K562 (cell line): Measurements from ENCODE around the gene ZBTB18. TPM values are rescaled to one million over a fixed set of nuclear protein-coding genes. Genes with fewer than 3 reads are reported as not detected.

ENCODE experiments used
- ATAC-seq: fragments of 200-7000 bp; cut with Tn5 transposase; 3 replicates; pipeline ENCODE4 v1.9.1; 2020; ENCODE audit warnings: moderate library complexity
- BruUV-seq: library from RNA; stranded (reverse); fragments of 400-500 nt; replicated peaks from 2 replicates; lab custom pipeline; 2021; lab: Mats Ljungman, UMichigan
- CTCF ChIA-PET: fragments of 300-600 bp; formaldehyde crosslinking; extraction: SDS; loops from one replicate; lab custom pipeline; 2021; ENCODE audit warnings: low intra/inter-chr PET ratio; lab: Yijun Ruan, JAX
- POLR2A ChIA-PET: fragments of 300-600, 350-650 bp; sonication (Branson Sonifier 250); formaldehyde crosslinking; extraction: SDS; loops from one replicate; lab custom pipeline; 2021; ENCODE audit warnings: antibody characterized with exemption, inconsistent platforms; lab: Yijun Ruan, JAX
- DNase-seq, 4 experiments: peaks; one replicate each; pipeline versions ENCODE4 v3.0.0 to v3.0.0-alpha.2; 2011 to 2018; ENCODE audit warnings: low spot score in 3 of 4, mixed read lengths in 3 of 4; ENCODE audit errors: extremely low read depth in 1 of 4
- FAIRE-seq: peaks from 2 replicates; lab custom pipeline; 2011; peaks lifted over from hg19 to GRCh38; lab: Jason Lieb, UNC
- H2AFZ ChIP-seq: 2 replicates; pipeline ENCODE4 v1.6.0; 2011; ENCODE audit warnings: low read depth, low read length, control low read depth, inconsistent platforms
- H3K27ac ChIP-seq: fragments of 200-600 bp; 3 replicates; pipeline ENCODE4 v1.8.0; 2011; ENCODE audit warnings: low read depth, mild to moderate bottlenecking, control low read depth, inconsistent platforms, low read length, moderate library complexity, mixed read lengths; ENCODE audit errors: extremely low read depth
- H3K27me3 ChIP-seq, 2 experiments: fragments of 300-600 bp in 1 of 2; 2 replicates in 1 of 2; 3 replicates in 1 of 2; pipeline versions ENCODE4 v1.6.0 to v1.8.0; 2011; ENCODE audit warnings: inconsistent platforms in 2 of 2, low read length in 2 of 2, mild to moderate bottlenecking in 1 of 2, mixed read lengths in 1 of 2, moderate library complexity in 1 of 2; ENCODE audit not compliant: control insufficient read depth in 2 of 2, insufficient read depth in 2 of 2
- H3K36me3 ChIP-seq: fragments of 300-600 bp; 3 replicates; pipeline ENCODE4 v1.8.0; 2011; ENCODE audit warnings: mild to moderate bottlenecking, low read length, inconsistent platforms; ENCODE audit not compliant: control insufficient read depth, insufficient read depth
- H3K4me1 ChIP-seq, 2 experiments: fragments of 200-600 bp in 1 of 2; replicated peaks in 1 of 2; 2 replicates in 1 of 2; 3 replicates in 1 of 2; pipeline versions ENCODE4 v1.5.1 to v1.8.0; 2011; ENCODE audit warnings: inconsistent platforms in 2 of 2, low read length in 2 of 2, mild to moderate bottlenecking in 1 of 2, mixed read lengths in 1 of 2, moderate library complexity in 1 of 2; ENCODE audit not compliant: control insufficient read depth in 2 of 2, insufficient read depth in 2 of 2
- H3K4me2 ChIP-seq: 2 replicates; pipeline ENCODE4 v1.6.1; 2011; ENCODE audit warnings: low read length, control low read depth, inconsistent platforms, mixed read lengths; ENCODE audit not compliant: insufficient read depth
- H3K4me3 ChIP-seq: fragments of 200-600 bp; sonication (generic), shearing (Covaris generic); 2 replicates; pipeline ENCODE4 v1.5.1; 2016; ENCODE audit warnings: control low read depth, inconsistent platforms
- H3K79me2 ChIP-seq: fragments of 200-600 bp; 3 replicates; pipeline ENCODE4 v1.8.0; 2011; ENCODE audit warnings: low read length, inconsistent platforms; ENCODE audit not compliant: control insufficient read depth, insufficient read depth
- H3K9ac ChIP-seq, 2 experiments: 2 replicates each; pipeline versions ENCODE4 v1.6.0 to v1.6.1; 2011; ENCODE audit warnings: low read depth in 2 of 2, low read length in 2 of 2, control low read depth in 1 of 2, inconsistent platforms in 1 of 2, mild to moderate bottlenecking in 1 of 2, mixed read lengths in 1 of 2; ENCODE audit not compliant: insufficient read depth in 1 of 2
- H3K9me1 ChIP-seq: one replicate; pipeline ENCODE4 v1.6.0; 2011; ENCODE audit warnings: inconsistent platforms, mild to moderate bottlenecking, low read length, moderate library complexity; ENCODE audit not compliant: control insufficient read depth, insufficient read depth
- H3K9me3 ChIP-seq: replicated peaks from 2 replicates; pipeline ENCODE4 v1.5.1; 2011; ENCODE audit warnings: low read depth, low read length, inconsistent platforms; ENCODE audit not compliant: control insufficient read depth, insufficient read depth
- H4K20me1 ChIP-seq: replicated peaks from 2 replicates; pipeline ENCODE4 v1.6.1; 2011; ENCODE audit warnings: low read length, inconsistent platforms, mixed read lengths; ENCODE audit not compliant: control insufficient read depth, insufficient read depth
- E2F1 ChIP-seq: sonication (generic); formaldehyde crosslinking; IDR thresholded peaks from 2 replicates; pipeline ENCODE4 v1.8.1; 2023; ENCODE audit warnings: mild to moderate bottlenecking, missing genetic modification reagents, moderate library complexity
- E2F6 ChIP-seq, 2 experiments: IDR thresholded peaks; 2 replicates each; pipeline ENCODE4 v1.6.1; 2011; ENCODE audit warnings: borderline replicate concordance in 1 of 2, control low read depth in 1 of 2, low read depth in 1 of 2, low read length in 1 of 2, mild to moderate bottlenecking in 1 of 2, mixed read lengths in 1 of 2, moderate library complexity in 1 of 2; ENCODE audit not compliant: insufficient read depth in 1 of 2, insufficient read length in 1 of 2, poor library complexity in 1 of 2, severe bottlenecking in 1 of 2; ENCODE audit errors: extremely low read depth in 1 of 2
- EZH2 ChIP-seq: IDR thresholded peaks from 2 replicates; pipeline ENCODE4 v1.6.1; 2012; ENCODE audit warnings: low read depth, mild to moderate bottlenecking, inconsistent platforms, low read length, borderline replicate concordance
- FOXK1 ChIP-seq: sonication (generic); formaldehyde crosslinking; IDR thresholded peaks from 2 replicates; pipeline ENCODE4 v1.8.0; 2022; ENCODE audit warnings: missing genetic modification reagents, mild to moderate bottlenecking, borderline replicate concordance
- KAT8 ChIP-seq: fragments of 450-650 bp; IDR thresholded peaks from 2 replicates; pipeline ENCODE4 v1.6.1; 2016; ENCODE audit warnings: low read depth, mild to moderate bottlenecking
- MBD2 ChIP-seq: sonication (generic); IDR thresholded peaks from 2 replicates; pipeline ENCODE4 v1.6.1; 2016; ENCODE audit warnings: low read depth, borderline replicate concordance
- MEF2A ChIP-seq: IDR thresholded peaks from 2 replicates; pipeline ENCODE4 v1.6.1; 2011; ENCODE audit warnings: low read depth, mild to moderate bottlenecking, low read length, moderate library complexity; ENCODE audit not compliant: control insufficient read depth
- RFX7 ChIP-seq: fragments of 250-450 bp; sonication (Bioruptor Pico); IDR thresholded peaks from 2 replicates; pipeline ENCODE4 v1.5.1; 2021; ENCODE audit warnings: mild to moderate bottlenecking
- SNAPC5 ChIP-seq: fragments of 250-450 bp; sonication (Bioruptor Pico); IDR thresholded peaks from 2 replicates; pipeline ENCODE4 v1.8.0; 2021; ENCODE audit warnings: moderate library complexity, mild to moderate bottlenecking, inconsistent platforms
- TAF9B ChIP-seq: fragments of 450-650 bp; IDR thresholded peaks from 2 replicates; pipeline ENCODE4 v1.6.1; 2018; ENCODE audit warnings: mild to moderate bottlenecking; ENCODE audit not compliant: partially characterized antibody
- THRAP3 ChIP-seq: fragments of 450-650 bp; IDR thresholded peaks from 2 replicates; pipeline ENCODE4 v1.6.1; 2016; ENCODE audit warnings: mild to moderate bottlenecking, inconsistent platforms, borderline replicate concordance
- ZNF121 ChIP-seq: sonication (generic); formaldehyde crosslinking; conservative IDR thresholded peaks from 2 replicates; pipeline ENCODE4 v1.8.0; 2022; ENCODE audit warnings: missing genetic modification reagents
- ZNF197 ChIP-seq: fragments of 200-800 bp; sonication (Bioruptor generic); IDR thresholded peaks from 2 replicates; pipeline ENCODE4 v1.6.1; 2016; ENCODE audit warnings: low read depth, missing genetic modification characterization, missing compliant biosample characterization
- ZNF76 ChIP-seq: fragments of 250-450 bp; sonication (Bioruptor Pico); IDR thresholded peaks from 2 replicates; pipeline ENCODE4 v1.4.0; 2020; ENCODE audit warnings: mild to moderate bottlenecking, moderate library complexity, borderline replicate concordance
- WGBS: fragments of 100-300 bp; shearing (Covaris generic); methylation state at CpG from one replicate; pipeline ENCODE4 v1.1.6; 2016; ENCODE audit warnings: low coverage, mixed read lengths; ENCODE audit not compliant: insufficient coverage; ENCODE audit errors: missing lambda C conversion rate; 5-methylcytosine and 5-hydroxymethylcytosine counted together
- in situ Hi-C: fragments of 300-500 bp; cut with MboI; formaldehyde crosslinking; loops from 4 replicates; pipeline ENCODE4 v1.15.0; 2018; ENCODE audit warnings: inconsistent platforms, mixed read lengths
- intact Hi-C: fragments of 100-400 bp; cut with micrococcal nuclease; formaldehyde crosslinking; loops from 2 replicates; pipeline ENCODE4 v1.14.2; 2022
- polyA plus RNA-seq, 8 experiments: library from polyadenylated mRNA; depleted of rRNA in 4 of 8; stranded (reverse) in 5 of 8; unstranded in 3 of 8; fragments of >200 nt; fragmentation: Nextera tagmentation in 2 of 8; fragmentation: Illumina TruSeq in 1 of 8; extraction: Ambion mirVana in 2 of 8; extraction: Trizol in 1 of 8; gene quantifications; 2 replicates each; pipeline versions ENCODE4 v1.2.1 to v1.2.3, GENCODE V29; 2011 to 2014; ENCODE audit warnings: inconsistent platforms in 1 of 8, missing spikeins in 1 of 8
- total RNA-seq, 7 experiments: library from RNA; depleted of rRNA in 6 of 7; stranded (reverse); fragments of >200 nt in 6 of 7; fragmentation: Illumina TruSeq in 2 of 7; extraction: Trizol in 2 of 7; gene quantifications; 2 replicates each; pipeline versions ENCODE4 v1.2.1 to v1.2.3, GENCODE V29; 2011 to 2021; ENCODE audit warnings: low replicate concordance in 1 of 7

Gene ZBTB18
- total and polyA plus RNA-seq, 9 of the 15 experiments (the other 6 are each of a cell fraction or from before 2014, with no cell fraction given) = 0.13 to 2.6 (median 1.6) TPM

GRCh38 chr1:244057474-244058385 is 6.6 kb downstream of the ZBTB18 start:
- DNase-seq = no peak
- POLR2A ChIA-PET = interaction anchor here (0.5 to 1.5 kb wide), 4 partner anchors 8 to 372 kb away, joined by 3 to 4 read pairs (median 3); no protein-coding TSS in a partner anchor
- no peak overlapping the region for H2AFZ ChIP-seq

More at GRCh38 chr1:244057474-244058385, 6.6 kb downstream of the ZBTB18 start:
- no peaks in the 10 kb centered on the region; the same call in 1 of the 2 replicates for H4K20me1 ChIP-seq
- H3K27me3 ChIP-seq = peaks cover 7 to 8% of the 10 kb centered on the region in 2 experiments; a peak in 3 of 5 replicates
- H3K9me3 ChIP-seq = no peaks in the 10 kb centered on the region
- peaks cover 0 to 3% of the 10 kb centered on the region in 2 experiments; a peak in 1 of 5 replicates for H3K4me1 ChIP-seq
- no TSS peak for BruUV-seq
- no peaks in the 10 kb centered on the region for H3K36me3 ChIP-seq
- H3K27ac ChIP-seq = no peak overlapping the region
- TF ChIP-seq SNAPC5 (CRISPR knock-in tag) (no peak), ZNF197 (no peak), MBD2 (no peak), E2F1 (CRISPR knock-in tag) (no peak), MEF2A (no peak), THRAP3 (no peak), E2F6 (IDR thresholded peaks at IDR 0.05; ENCODE audit: borderline replicate concordance in 1 of 2, extremely low read depth in 1 of 2, insufficient read depth in 1 of 2, insufficient read length in 1 of 2, low read depth in 1 of 2, low read length in 1 of 2, poor library complexity in 1 of 2, severe bottlenecking in 1 of 2) (no peak), ZNF76 (CRISPR knock-in tag) (no peak), RFX7 (CRISPR knock-in tag) (no peak), KAT8 (no peak), FOXK1 (CRISPR knock-in tag) (no peak), EZH2 (no peak), ZNF121 (CRISPR knock-in tag) (no peak), TAF9B (no peak)
- no peak overlapping the region for H3K4me2 ChIP-seq
- 10% methylated on average over 12 of the region's 12 CpGs for WGBS
- no peak for FAIRE-seq
- in situ Hi-C loops = no loop called here
- no peak overlapping the region for H3K4me3 ChIP-seq
- ATAC-seq = no peak
- no peaks in the 10 kb centered on the region for H3K79me2 ChIP-seq
- peaks cover 3% of the 10 kb centered on the region for H3K9me1 ChIP-seq
- CTCF ChIA-PET = no interaction called here
- intact Hi-C loops = no loop called here
- H3K9ac ChIP-seq = no peak overlapping the region
